Stimulated activated CD8-positive, alpha-beta memory T cell treated with anti-CD3 and anti-CD28 coated beads, Interleukin-7, amount 100 ng/mL, for 1 hour (primary cell): ENCODE results near the gene CD81.
A peak's percentile ranks its signal among the peaks of the same experiment; 100 is the strongest.
"Not testable (repeated sequence)": the region's sequence is repeated elsewhere in the genome, so short reads cannot be mapped to it uniquely, and the experiment has no call there.

Source experiments
- DNase-seq, 2 donors: peaks; one replicate each; pipeline ENCODE4 v3.0.0-alpha.2; 2020; ENCODE audit warnings: low read depth in 2 of 2

The CD81 gene, protein sequence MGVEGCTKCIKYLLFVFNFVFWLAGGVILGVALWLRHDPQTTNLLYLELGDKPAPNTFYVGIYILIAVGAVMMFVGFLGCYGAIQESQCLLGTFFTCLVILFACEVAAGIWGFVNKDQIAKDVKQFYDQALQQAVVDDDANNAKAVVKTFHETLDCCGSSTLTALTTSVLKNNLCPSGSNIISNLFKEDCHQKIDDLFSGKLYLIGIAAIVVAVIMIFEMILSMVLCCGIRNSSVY

DNA sequence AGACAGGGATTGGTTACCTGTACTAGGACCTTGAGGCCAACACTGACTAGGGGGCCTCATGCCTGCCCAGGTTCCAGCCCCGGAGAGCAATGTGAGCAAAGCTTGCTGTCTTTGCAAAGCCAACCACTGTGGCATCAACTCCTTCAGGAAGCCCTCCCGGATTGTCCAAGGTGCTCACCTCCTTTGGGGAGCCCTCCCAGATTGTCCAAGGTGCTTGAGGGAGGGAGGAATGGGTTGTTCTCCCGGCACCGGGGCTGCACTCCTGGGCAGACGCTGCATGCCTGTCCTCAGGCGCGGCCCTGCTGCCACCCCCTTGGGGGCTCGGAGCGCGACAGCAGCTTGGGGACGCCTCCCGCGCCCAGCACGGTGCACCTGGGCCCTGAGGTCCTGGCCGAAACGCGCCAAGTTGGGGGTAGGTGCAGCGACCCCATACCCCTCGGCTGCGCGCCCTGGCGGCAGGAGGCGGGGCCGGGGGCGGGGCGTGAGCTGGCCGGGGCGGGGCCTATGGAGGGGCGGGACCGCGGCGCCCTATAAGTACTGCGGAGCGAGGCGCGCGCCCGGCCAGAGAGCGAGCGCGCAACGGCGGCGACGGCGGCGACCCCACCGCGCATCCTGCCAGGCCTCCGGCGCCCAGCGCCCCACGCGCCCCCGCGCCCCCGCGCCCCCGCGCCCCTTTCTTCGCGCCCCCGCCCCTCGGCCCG lies at the start of gene CD81:
TSS of gene CD81 (plus strand) at position 560 of the 701 bp plus-strand sequence. CDS start 240 bp downstream, outside the sequence.
- peak; percentile 36 to 41 for DNase-seq

DNA sequence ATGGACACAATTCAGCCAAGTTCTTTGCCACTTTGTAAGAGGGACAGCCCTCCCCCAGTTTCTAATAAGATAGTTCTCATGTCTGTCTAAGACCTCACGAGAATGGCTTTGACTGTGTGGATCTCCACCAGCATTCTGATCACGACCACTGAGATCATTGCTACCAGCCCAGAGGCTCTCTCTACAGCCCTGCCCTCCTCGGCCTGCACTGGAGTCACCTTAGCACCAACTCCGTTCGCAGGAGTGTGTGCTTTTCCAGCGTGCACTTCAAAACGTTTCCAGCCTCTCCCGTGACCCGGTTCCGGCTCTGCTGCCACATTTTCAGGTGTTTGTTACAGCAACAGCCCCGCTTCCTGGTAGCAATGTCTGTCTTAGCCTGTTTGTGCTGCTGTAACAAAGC lies 49.1 kb upstream of the CD81 start:
- no peak for DNase-seq

DNA sequence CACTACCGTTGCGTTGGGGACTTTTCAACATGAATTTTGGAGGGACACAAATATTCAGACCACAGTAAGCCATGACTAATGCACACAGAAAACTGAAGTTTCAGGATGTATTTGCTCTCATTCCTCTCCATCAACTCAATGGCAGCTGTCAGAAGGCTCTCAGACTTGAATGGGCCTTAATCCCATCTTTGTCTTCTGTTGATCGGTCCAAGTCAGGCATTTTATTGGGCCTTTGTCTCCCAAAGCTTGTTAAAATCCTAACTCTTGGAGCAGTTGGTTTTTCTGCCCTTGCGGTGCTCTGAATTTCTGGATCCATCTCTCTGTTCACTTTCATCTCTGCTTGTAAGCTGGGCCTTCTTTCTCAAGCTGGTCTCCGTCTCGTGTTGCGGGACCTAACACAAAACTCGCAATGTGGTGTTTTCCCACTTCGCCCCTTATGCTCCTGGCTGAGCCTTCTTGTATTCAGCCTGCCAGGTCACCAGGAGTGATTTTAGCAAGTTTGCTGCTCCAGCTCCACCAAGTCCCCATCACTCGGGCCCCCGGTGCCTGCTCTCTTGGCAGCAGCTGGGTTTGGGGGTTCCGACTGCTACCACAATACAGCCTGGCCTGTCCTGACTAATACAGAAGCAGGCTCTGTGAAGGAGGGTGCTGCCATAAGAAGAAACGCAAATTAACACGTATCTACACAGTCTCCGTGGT lies 48.3 kb upstream of the CD81 start:
- no peak for DNase-seq

DNA sequence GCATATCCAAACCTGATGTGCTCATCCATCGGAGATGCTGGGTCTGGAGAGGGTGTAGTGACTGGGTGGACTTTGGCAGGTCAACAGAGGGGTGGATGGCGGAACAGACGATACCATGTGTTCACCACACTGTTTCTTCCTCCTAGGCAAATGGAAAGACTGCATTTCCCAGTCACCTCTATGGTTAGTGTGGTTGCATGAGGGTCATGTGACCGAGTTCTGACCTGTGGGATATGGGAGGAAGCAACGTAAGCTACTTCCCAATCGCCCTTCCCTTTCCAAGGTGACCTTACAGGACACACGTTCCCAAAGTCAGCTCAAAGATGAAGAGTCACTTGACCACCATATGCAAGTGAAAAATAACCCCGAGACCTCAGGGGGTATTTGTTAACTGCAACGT lies 47.6 kb upstream of the CD81 start:
- no peak for DNase-seq

DNA sequence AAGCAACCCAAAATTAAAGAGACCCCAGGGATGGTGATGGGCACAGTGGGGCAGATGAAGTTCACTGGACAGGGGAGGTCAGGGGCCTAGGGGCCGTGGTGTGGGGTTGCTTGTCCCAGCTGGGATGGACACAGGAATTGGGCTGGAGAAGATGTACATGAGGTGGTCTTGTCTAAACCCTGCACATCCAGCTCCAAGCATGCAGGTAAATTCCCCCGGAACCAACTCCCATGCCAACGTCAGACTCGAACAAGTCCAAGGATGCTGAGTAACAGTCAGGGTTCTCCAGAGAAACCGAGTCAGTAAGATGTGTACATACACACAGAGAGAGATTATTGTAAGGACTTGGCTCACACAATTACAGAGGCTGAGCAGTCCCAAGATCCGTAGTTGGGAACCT lies 46.4 kb upstream of the CD81 start:
- no peak for DNase-seq

DNA sequence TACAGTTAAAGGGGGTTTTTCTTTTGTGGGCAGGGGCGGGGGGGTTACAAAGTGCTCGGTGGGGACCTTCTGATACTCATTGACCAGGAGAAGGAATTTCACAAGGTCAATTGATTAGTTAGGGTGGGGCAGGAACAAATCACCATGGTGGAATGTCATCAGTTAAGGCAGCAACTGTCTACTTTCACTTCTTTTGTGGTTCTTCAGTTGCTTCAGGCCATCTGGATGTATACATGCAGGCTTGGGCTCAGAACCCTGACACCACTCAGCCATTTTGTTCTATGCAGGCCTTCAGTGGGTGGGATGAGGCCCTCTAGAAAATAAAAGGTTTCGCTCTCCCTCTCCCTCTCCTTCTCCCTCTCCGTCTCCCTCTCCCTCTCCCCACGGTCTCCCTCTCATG lies 45.7 kb upstream of the CD81 start:
- no peak for DNase-seq

DNA sequence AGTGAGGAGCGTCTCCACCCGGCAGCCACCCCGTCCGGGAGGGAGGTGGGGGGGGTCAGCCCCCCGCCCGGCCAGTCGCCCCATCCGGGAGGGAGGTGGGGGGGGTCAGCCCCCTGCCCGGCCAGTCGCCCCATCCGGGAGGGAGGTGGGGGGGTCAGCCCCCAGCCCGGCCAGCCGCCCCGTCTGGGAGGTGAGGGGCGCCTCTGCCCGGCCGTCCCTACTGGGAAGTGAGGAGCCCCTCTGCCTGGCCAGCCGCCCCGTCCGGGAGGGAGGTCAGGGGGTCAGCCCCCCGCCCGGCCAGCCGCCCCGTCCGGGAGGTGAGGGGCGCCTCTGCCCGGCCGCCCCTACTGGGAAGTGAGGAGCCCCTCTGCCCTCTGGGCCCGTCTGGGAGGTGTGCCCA lies 44.5 kb upstream of the CD81 start:
- not testable (repeated sequence) for DNase-seq

DNA sequence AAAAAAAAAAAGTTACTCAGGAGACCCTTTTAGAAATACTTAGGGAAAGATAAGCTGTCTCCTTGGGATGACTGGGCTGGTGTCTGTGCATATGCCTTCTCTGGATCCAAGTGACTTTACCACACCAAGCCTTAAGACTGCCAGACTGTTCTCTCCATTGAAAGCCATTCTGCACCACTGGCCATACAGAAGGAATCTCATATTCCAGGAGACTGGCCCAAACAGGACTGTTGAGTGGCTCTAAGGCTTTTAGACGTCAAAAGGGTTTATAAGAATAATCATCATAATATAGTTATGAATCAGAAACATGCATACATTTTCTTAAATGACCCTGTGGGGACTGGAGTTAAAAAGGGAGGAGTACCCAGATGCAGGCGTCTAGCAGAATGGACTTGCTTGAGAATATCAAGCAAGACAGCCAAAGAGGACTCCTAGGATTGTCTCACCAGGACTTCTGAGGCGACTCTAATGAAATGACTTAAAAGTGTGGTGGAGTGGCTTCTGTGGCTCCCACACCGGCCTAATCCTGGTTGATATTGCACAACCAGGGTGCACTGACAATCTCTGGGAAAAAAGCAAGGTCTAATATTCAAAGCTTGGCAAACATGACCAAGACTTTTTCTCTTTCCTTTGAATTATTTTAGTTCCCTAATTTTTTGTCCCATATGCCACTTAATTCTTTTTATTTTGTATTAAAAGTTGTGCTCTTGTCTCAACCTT lies 43.5 kb upstream of the CD81 start:
- not testable (repeated sequence) for DNase-seq

DNA sequence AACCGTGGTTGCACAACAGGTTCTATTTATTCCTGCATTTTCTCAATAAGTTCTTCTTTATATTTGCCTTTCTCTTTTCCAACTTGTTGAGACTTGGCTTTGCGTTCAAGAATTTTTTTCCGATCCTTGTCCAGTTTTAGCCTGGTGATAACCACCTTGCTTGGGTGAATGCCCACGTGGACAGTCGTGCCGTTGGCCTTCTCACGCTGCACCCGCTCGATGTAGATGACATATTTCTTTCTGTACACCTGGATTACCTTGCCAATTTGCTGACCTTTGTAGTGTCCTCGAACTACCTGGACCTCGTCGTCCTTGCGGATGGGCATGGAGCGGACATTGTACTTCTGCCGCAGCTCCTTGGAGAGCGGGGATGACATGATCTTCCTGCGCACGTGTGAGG lies 41.8 kb upstream of the CD81 start:
- DNase-seq = not testable (repeated sequence)

DNA sequence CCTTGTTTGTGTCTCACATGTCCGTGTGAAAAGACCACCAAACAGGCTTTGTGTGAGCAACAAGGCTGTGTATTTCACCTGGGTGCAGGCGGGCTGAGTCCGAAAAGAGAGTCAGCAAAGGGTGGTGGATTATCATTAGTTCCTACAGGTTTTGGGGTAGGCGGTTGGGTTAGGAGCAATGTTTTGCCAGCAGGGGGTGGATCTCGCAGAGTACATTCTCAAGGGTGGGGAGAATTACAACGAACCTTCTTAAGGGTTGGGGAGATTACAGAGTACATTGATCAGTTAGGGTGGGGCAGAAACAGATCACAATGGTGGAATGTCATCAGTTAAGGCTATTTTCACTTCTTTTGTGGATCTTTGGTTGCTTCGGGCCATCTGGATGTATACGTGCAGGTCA lies 38.4 kb upstream of the CD81 start:
- DNase-seq = not testable (repeated sequence)

DNA sequence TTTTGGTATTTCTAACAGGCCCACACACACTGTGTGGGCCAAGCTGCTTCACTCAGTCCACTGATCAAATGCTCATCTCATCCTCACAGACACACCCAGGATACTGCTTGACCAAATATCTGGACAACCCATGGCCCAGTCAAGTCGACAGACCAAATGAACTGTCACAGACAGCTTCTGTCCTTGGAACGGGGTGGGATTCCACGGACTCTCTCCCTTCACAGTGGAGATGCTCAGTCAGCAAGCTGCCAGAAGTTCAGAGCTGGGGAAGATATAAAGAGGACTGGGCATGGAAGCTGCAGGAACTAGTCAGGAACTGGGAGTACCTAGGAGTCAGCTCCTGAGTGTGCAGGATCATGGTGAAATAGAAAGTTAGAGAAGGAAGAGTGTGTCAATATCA lies 34.6 kb upstream of the CD81 start:
- DNase-seq = no peak

DNA sequence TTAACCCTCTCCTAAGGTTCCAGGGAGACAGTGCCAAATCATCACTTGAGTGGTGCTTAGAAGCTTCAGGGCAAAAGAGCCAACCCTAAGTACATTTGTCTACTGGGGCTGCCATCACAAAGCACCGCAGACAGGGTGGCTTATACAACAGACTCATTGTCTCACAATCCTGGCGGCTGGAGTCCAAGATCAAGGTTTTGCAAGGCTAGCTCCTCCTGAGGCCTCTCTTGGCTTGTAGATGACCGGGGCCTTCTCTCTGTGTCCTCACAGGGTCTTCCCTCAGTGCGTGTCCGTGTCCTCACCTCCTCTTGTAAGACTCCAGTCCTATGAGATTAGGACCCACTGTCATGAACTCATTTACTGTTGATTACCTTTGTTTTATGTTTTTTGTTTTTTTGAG lies 34.1 kb upstream of the CD81 start:
- no peak for DNase-seq

DNA sequence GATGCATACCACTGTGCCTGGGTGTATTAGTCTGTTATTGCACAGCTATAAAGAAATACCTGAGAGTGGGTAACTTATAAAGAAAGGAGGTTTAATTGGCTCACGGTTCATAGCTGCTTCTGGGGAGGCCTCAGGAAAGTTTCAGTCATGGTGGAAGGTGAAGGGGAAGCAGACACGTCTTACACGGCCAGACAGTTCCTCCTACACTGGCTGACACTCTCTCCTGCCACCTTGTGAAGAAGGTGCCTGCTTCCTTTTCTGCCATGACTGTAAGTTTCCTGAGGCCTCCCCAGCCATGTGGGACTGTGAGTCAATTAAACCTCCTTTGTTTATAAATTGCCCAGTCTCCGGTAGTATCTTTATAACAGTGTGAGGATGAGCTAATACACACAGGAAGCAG lies 33.6 kb upstream of the CD81 start:
- no peak for DNase-seq

DNA sequence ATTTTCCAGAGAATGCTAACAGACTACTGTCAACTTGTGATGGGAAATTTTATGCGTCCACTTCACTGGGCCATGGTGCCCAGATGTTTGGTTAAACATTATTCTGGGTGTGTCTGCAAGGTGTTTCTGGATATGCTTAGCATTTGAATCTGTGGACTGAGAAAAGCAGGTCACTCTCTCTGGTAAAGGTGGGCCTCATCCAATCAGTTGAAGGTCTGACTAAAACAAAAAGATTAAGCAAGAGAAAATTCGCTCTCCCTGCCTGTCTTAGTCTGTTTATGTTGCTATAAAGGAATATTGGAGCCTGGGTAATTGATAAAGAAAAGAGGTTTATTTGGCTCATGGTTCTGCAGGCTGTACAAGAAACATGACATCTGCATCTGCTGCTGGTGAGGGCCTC lies 32.1 kb upstream of the CD81 start:
- no peak for DNase-seq

DNA sequence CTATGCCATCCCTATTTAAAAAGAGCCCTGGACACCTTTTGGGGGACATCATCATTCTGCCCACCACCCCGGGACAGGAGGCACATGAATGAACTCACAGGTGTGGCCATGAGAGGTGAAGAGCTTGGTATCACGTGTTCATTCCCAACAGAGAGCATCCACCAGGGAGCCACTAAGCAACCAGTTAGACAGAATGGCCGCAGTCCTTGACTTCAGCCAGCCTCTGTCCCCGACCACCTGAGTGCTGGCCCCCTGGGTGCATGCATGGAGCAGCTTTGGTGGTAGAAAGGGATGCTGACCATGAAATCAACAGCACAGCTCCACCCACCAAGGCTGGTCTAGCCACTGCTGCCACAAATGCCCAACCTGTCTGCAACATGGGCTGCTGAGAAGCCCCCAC lies 31.1 kb upstream of the CD81 start:
- no peak for DNase-seq

DNA sequence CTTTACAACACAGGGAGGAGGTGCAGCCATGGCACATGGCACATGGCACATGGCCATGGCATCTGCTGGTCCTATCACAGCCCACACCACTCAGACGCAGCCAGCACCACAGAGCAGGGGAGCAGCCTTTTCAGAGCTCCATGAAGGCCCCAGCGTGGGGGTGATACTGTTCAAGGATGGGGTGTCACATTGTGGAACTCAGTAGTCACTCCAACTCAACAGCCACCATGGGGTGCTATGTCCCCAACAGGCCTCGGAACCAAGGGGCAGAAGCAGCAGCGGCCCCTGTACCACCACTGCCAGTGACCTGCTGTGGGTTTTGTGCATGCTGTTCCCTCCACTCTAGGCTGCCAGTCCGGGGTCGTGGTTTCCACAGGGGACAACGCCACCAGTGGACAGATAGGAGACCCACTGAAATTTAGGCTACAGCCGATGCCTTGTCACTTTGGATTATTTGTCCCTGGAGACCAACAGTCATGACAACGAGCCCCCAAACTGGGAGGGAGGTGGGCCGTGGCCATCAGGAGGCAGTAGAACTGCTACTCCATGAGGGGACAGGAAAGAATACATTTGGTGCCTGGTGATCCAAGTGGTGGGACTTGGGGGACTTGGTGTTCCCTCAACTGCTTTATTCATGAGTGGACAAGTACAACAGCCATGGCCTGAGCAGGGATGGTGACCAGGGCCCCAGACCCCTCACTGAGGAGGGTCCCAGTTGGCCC lies 30.4 kb upstream of the CD81 start:
- DNase-seq = no peak

DNA sequence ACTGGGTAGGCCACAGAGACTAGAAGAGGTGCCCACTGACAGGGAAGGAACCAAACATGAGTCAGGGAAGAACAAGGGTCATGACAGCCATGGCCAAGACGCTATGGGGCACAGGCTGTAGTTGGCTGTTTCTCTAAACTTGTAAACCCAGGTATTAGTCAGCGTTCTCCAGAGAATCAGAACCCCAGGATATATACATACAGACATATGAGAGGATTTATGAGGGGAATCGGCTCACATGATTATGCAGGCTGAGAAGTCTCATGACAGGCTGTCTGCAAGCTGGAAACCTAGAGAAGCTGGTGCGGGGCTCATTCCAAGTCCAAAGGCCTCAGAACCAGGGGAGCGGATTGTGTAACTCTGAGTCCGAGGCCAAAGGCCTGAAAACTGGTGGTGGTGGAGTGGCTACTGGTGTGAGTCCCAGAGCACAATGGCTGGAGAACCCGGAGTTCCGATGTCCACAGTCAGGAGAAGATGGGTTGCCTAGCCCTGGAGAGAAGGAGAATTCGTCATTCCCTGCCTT lies 29.7 kb upstream of the CD81 start:
- DNase-seq = no peak

DNA sequence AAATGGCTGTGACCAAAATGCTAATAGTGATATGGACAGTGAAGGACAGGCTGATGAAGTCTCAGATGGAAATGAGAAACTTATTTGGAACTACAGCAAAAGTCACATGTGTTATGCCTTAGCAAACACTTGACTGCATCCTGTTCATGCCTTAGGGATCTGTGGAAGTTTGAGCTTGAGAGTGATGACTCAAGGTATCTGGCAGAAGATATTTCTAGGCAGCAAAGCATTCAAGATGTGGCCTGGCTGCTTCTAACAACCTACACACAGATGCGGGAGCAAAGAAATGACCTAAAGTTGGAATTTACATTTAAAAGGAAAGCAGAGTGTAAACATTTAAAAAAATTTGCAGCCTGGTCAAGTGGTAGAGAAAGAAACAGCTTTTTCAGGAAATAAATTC lies 28.1 kb upstream of the CD81 start:
- no peak for DNase-seq

DNA sequence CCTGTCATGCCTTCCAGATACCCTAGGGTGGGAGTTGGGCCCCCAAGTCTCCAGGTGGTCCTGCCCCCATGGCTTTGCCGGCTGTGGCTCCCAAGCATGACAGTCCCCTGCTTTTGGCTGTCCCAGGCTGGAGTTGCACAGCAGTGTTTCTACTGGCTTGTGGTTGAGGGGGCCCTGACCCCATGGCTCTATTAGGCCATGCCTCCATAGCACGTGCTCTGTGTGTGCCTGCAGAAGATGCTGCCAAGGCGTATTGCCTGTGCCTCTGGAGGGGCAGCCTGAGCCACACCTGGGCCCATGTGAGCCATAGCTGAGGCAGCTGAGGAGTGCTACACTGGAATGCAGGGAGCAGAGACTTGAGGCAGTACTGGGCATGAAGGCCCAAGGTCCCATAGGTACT lies 25.4 kb upstream of the CD81 start:
- DNase-seq = no peak

DNA sequence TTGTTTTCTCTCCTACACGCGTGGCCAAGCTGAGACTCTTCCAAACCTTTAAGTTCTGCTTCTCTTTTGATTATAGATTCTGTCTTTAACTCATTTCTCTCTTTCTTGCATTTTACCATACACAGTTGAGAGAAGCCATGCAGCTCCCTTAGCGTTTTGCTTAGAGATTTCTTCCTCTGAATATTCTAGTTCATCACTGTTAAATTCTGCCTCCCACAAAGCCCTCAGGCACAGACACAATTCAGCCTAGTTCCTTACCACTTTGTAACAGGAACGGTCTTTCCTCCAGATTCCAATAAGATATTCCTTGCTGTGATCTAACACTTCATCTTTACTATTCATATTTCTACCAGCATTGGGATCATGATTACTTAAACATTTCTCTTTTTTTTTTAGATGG lies 24.7 kb upstream of the CD81 start:
- DNase-seq = no peak

DNA sequence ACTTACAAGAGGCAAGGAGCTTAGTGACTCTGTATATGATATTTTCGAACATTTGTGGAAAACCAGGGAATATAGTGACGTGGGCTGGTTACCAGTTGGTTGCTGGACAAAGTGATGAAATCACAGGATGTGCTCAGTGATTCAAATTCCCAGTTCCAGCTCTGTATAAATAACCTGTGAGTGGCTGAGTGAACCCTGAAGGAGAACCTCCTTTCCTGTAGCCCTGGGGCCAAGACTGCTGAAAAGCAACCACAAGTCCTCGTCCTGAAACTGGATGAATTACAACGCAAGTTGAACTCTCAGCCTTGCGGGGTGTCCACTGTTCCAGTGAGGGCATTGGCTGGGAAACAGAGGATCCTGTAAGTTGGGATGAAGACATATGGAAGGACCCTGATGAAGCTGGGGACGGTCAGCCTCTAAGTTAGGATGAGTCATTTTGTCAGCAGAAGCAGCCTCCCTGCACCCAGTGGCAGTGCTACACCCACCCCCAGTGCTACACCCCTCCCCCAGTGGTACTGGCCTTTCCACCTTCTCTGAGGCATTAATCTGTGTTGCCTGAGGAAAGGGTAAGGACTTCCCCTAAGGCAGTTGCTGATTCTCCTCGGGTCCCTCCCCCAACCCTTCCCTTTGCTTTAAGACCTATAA lies 22.0 kb upstream of the CD81 start:
- no peak for DNase-seq
